NB4 (cell line): ENCODE data around the gene UBTD2.

Experiments
- MYC ChIP-seq: IDR thresholded peaks from 2 replicates; pipeline ENCODE4 v1.6.1; 2011; ENCODE audit warnings: low read depth, low read length
- POLR2A ChIP-seq: IDR thresholded peaks from 2 replicates; pipeline ENCODE4 v1.6.1; 2011; ENCODE audit warnings: mild to moderate bottlenecking; ENCODE audit not compliant: insufficient read length; ENCODE audit errors: extremely low read depth
- TF ChIP-seq, protein P1 (sequence below): IDR thresholded peaks from one replicate; pipeline ENCODE4 v1.5.1; 2012; ENCODE audit warnings: low read depth, low read length
- TF ChIP-seq, protein P2 (sequence below): IDR thresholded peaks from 2 replicates; pipeline ENCODE4 v1.6.1; 2011; ENCODE audit warnings: low read depth, low read length

DNA sequence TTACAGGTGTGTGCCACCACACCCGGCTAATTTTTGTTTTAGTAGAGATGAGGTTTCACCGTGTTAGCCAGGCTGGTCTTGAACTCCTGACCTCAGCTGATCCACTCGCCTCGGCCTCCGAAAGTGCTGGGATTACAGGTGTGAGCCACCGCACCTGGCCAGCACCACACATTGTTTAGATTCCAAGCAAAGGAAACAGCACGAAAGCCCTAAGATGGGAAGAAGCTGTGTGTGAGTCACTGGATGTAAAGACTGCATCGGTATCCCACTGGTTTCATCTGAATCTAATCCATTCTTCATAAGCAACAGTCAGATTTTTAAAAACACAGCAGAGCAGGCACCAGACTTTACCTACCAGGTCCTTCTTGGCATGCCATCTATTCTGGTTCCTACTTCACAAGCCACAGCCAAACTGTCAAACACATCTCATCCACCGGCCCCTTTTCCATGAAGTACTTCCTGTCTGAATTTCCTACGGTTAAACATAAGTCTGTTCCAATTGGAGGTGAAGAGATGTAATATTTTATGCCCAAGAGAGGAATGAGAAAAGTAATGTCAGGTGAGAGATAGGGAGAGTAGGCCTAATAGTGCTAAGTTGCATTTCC lies 17.4 kb downstream of the UBTD2 start:
- TF ChIP-seq, protein P1, sequence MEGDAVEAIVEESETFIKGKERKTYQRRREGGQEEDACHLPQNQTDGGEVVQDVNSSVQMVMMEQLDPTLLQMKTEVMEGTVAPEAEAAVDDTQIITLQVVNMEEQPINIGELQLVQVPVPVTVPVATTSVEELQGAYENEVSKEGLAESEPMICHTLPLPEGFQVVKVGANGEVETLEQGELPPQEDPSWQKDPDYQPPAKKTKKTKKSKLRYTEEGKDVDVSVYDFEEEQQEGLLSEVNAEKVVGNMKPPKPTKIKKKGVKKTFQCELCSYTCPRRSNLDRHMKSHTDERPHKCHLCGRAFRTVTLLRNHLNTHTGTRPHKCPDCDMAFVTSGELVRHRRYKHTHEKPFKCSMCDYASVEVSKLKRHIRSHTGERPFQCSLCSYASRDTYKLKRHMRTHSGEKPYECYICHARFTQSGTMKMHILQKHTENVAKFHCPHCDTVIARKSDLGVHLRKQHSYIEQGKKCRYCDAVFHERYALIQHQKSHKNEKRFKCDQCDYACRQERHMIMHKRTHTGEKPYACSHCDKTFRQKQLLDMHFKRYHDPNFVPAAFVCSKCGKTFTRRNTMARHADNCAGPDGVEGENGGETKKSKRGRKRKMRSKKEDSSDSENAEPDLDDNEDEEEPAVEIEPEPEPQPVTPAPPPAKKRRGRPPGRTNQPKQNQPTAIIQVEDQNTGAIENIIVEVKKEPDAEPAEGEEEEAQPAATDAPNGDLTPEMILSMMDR, result no peak
- TF ChIP-seq, protein P2, sequence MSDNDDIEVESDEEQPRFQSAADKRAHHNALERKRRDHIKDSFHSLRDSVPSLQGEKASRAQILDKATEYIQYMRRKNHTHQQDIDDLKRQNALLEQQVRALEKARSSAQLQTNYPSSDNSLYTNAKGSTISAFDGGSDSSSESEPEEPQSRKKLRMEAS, result no peak
- TF ChIP-seq POLR2A, result no peak
- TF ChIP-seq MYC, result no peak
